ENCODE measurements around the gene ACAP2. TPM values are rescaled to one million over a fixed set of nuclear protein-coding genes. Genes with fewer than 3 reads are reported as not detected.

Gene ACAP2
- total and polyA plus RNA-seq, 4 donors, result 4.5 to 28.5 (median 23.3) TPM

- H3K27me3 ChIP-seq (ENCODE audit: control insufficient read depth in 4 of 4, insufficient read depth in 4 of 4, low read length in 3 of 4), result no peaks in the 10 kb centered on the region
- TF ChIP-seq SP1 (IDR thresholded peaks at IDR 0.05) (no peak), RAD21 (IDR thresholded peaks at IDR 0.05) (peak; percentile 65 to 70)
- H3K4me3 ChIP-seq (ENCODE audit: low read depth in 1 of 3, low read length in 3 of 3), result no peak overlapping the region
- peak; percentile 24 for DNase-seq (ENCODE audit: low spot score)
- H3K9ac ChIP-seq (ENCODE audit: low read depth in 1 of 2, low read length in 2 of 2), result no peak overlapping the region
- 76% methylated on average over 14 of the region's 14 CpGs for WGBS
- no peaks in the 10 kb centered on the region for H3K4me1 ChIP-seq (ENCODE audit: control insufficient read depth in 4 of 4, insufficient read depth in 4 of 4, low read length in 3 of 4)
- no peak overlapping the region for H3K27ac ChIP-seq (ENCODE audit: low read depth in 1 of 2, low read length in 2 of 2)
- H3K36me3 ChIP-seq (ENCODE audit: control insufficient read depth in 4 of 4, insufficient read depth in 3 of 4, low read depth in 1 of 4, low read length in 3 of 4), result no peaks in the 10 kb centered on the region
- H3K9me3 ChIP-seq (ENCODE audit: control insufficient read depth in 4 of 4, low read length in 3 of 4), result no peaks in the 10 kb centered on the region
Observed at GRCh38 chr3:195250473-195251251, 192.2 kb downstream of the ACAP2 start.

- Histone ChIP-seq H3K9ac (ENCODE audit: low read depth in 1 of 2, low read length in 2 of 2) (no peak overlapping the region), H3K36me3 (ENCODE audit: control insufficient read depth in 4 of 4, insufficient read depth in 3 of 4, low read depth in 1 of 4, low read length in 3 of 4) (no peaks in the 10 kb centered on the region), H3K27me3 (ENCODE audit: control insufficient read depth in 4 of 4, insufficient read depth in 4 of 4, low read length in 3 of 4) (no peaks in the 10 kb centered on the region), H3K4me1 (ENCODE audit: control insufficient read depth in 4 of 4, insufficient read depth in 4 of 4, low read length in 3 of 4) (no peaks in the 10 kb centered on the region), H3K9me3 (ENCODE audit: control insufficient read depth in 4 of 4, low read length in 3 of 4) (no peaks in the 10 kb centered on the region), H3K4me3 (ENCODE audit: low read depth in 1 of 3, low read length in 3 of 3) (no peak overlapping the region), H3K27ac (ENCODE audit: low read depth in 1 of 2, low read length in 2 of 2) (no peak overlapping the region)
- peak; percentile 29 for DNase-seq (ENCODE audit: low spot score)
- no peak for TF ChIP-seq EGR1 (IDR thresholded peaks at IDR 0.05; ENCODE audit: low read depth in 2 of 2)
- no peak for TF ChIP-seq REST (IDR thresholded peaks at IDR 0.05)
- TF ChIP-seq MAX (IDR thresholded peaks at IDR 0.05), result no peak
- no peak for TF ChIP-seq GABPA (IDR thresholded peaks at IDR 0.05 in 1 of 2, conservative IDR thresholded peaks at IDR 0.05 in 1 of 2)
- 93% methylated on average over 11 of the region's 11 CpGs for whole genome bisulfite sequencing
Observed at GRCh38 chr3:195249858-195250464, 192.9 kb downstream of the ACAP2 start.

GRCh38 chr3:195249057-195249770 lies 193.6 kb downstream of the ACAP2 start:
- H3K9ac ChIP-seq (ENCODE audit: low read depth in 1 of 2, low read length in 2 of 2), result no peak overlapping the region
- no peak overlapping the region for H3K4me3 ChIP-seq (ENCODE audit: low read depth in 1 of 3, low read length in 3 of 3)
- WGBS, result 97% methylated on average over 21 of the region's 21 CpGs
- H3K36me3 ChIP-seq (ENCODE audit: control insufficient read depth in 4 of 4, insufficient read depth in 3 of 4, low read depth in 1 of 4, low read length in 3 of 4), result no peaks in the 10 kb centered on the region
- H3K27me3 ChIP-seq (ENCODE audit: control insufficient read depth in 4 of 4, insufficient read depth in 4 of 4, low read length in 3 of 4), result no peaks in the 10 kb centered on the region
- no peak for DNase-seq (ENCODE audit: low spot score)
- TF ChIP-seq FOXA2 (IDR thresholded peaks at IDR 0.05), result no peak
- H3K9me3 ChIP-seq (ENCODE audit: control insufficient read depth in 4 of 4, low read length in 3 of 4), result no peaks in the 10 kb centered on the region
- H3K27ac ChIP-seq (ENCODE audit: low read depth in 1 of 2, low read length in 2 of 2), result no peak overlapping the region
- H3K4me1 ChIP-seq (ENCODE audit: control insufficient read depth in 4 of 4, insufficient read depth in 4 of 4, low read length in 3 of 4), result no peaks in the 10 kb centered on the region

Measured in liver (tissue), 9 donors.